Activated CD4-positive, alpha-beta T cell treated with anti-CD3 and anti-CD28 coated beads, Interleukin-2, amount 10 ng/mL, durations not matched to agents 24 days and 14 days (primary cell): Measurements from ENCODE around the gene LYPLAL1. TPM values are rescaled to one million over a fixed set of nuclear protein-coding genes. Genes with fewer than 3 reads are reported as not detected.

ENCODE experiments used
- DNase-seq: peaks from one replicate; pipeline ENCODE4 v3.0.0; 2022
- H3K27ac Mint-ChIP-seq: one replicate; pipeline ENCODE4 v1.8.0; 2022; ENCODE audit warnings: mild to moderate bottlenecking, mixed read lengths
- H3K27me3 Mint-ChIP-seq: one replicate; pipeline ENCODE4 v1.8.0; 2022; ENCODE audit warnings: mixed read lengths
- H3K36me3 Mint-ChIP-seq: one replicate; pipeline ENCODE4 v1.8.0; 2022; ENCODE audit warnings: low read depth, mild to moderate bottlenecking, mixed read lengths
- H3K4me1 Mint-ChIP-seq: one replicate; pipeline ENCODE4 v1.8.0; 2021; ENCODE audit warnings: mixed read lengths
- H3K4me3 Mint-ChIP-seq: one replicate; pipeline ENCODE4 v1.8.0; 2022; ENCODE audit warnings: mild to moderate bottlenecking, moderate library complexity, mixed read lengths
- H3K9me3 Mint-ChIP-seq: one replicate; pipeline ENCODE4 v1.8.0; 2021; ENCODE audit warnings: mixed read lengths
- intact Hi-C: fragments of 100-400 bp; cut with micrococcal nuclease; formaldehyde crosslinking; loops from one replicate; pipeline ENCODE4 v1.15.1; 2023
- total RNA-seq: library from RNA; stranded (reverse); gene quantifications from 2 replicates; pipeline ENCODE4 v1.2.3, GENCODE V29; 2022

Gene LYPLAL1
- total RNA-seq: 19.7 and 22.9 TPM in 2 replicates

DNA sequence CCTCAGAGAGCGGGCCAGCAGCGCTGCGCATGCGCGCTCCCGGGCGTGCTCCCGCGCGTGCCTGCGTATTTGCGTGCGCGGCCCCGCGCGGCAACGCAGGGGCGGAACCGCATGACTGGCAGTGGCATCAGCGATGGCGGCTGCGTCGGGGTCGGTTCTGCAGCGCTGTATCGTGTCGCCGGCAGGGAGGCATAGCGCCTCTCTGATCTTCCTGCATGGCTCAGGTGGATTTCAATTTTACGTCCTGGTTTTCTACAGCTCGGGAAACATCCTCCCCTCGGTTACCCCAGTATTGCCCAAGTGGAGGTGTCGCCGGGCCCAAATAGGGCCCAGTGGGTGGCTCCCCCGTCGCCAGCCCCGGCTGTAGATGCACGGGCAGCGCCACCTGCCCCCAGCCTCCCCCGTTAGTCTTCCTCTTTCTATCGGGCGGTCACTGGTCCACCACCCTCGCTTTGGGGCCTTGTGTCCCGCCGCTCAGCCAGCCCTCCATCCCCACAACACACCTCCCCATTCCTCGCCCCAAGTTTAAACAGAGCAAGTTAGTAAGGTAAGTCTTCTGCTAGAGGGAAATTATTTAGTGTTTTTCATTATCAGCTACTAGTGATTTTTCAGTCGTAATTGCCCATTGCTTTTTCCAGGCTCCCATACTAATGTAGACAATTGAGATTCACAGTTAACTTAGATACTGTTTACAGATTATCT lies at the start of gene LYPLAL1:
LYPLAL1 (plus strand) TSS at position 121 of the 702 bp plus-strand sequence; CDS start at position 134, 13 bp downstream.
- no peaks in the 10 kb centered on the region for H3K27me3 Mint-ChIP-seq
- H3K4me3 Mint-ChIP-seq: peak within 1 kb of the TSS; percentile 99
- H3K4me1 Mint-ChIP-seq: peaks cover 29% of the 10 kb centered on the region
- no peaks in the 10 kb centered on the region for H3K9me3 Mint-ChIP-seq
- H3K36me3 Mint-ChIP-seq: peaks cover 14% of the 10 kb centered on the region
- intact Hi-C loops: loop anchor here (1.0 to 10.0 kb wide), 4 partner anchors 15 to 1098 kb away; partner anchors contain the start of genes RAB3GAP2 and RRP15
- peak within 1 kb of the TSS; percentile 98 for H3K27ac Mint-ChIP-seq
- DNase-seq: peak; percentile 97

DNA sequence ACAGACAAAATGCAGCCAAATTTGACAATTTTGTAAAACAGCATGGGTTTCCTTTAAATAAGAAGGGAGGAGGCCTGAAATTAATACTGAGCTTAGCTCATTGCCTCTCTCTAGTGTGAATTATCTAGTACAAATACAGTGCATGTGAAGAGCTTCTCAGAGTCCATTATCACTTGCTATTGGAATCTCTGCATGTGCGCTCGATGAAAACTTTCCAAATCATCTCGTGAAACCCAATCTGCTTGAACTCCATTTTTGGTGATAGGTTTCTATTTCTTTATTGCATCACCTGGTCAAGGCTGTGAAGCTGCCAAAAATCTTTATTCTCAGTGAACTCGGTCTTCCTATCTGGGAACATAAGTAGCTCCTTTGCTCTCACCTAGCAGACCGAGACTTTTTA lies 49.5 kb upstream of the LYPLAL1 start:
- Mint-ChIP-seq H3K36me3 (no peaks in the 10 kb centered on the region), H3K9me3 (no peaks in the 10 kb centered on the region), H3K27ac (no peak overlapping the region), H3K4me3 (no peak overlapping the region), H3K4me1 (no peaks in the 10 kb centered on the region), H3K27me3 (no peaks in the 10 kb centered on the region)
- no peak for DNase-seq
- intact Hi-C loops: no loop called here

DNA sequence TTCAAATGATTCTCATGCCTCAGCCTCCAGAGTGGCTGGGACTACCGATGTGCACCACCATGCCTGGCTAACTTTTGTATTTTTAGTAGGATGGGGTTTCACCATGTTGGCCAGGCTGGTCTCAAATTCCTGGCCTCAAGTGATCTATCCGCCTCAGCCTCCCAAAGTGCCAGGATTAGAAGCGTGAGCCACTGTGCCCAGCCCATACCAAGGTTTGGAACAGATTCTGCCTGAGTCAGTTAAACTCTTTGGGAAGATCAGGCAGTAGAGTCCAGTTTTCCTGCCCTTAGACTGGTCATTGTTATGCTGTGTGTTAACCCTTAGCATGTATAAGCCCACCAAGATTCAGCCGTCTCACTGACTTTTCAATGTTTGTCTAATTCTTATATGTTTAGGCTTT lies 48.3 kb upstream of the LYPLAL1 start:
- no peak overlapping the region for H3K4me3 Mint-ChIP-seq
- H3K9me3 Mint-ChIP-seq: no peaks in the 10 kb centered on the region
- intact Hi-C loops: no loop called here
- H3K27me3 Mint-ChIP-seq: no peaks in the 10 kb centered on the region
- H3K36me3 Mint-ChIP-seq: no peaks in the 10 kb centered on the region
- H3K4me1 Mint-ChIP-seq: no peaks in the 10 kb centered on the region
- DNase-seq: no peak
- H3K27ac Mint-ChIP-seq: no peak overlapping the region

DNA sequence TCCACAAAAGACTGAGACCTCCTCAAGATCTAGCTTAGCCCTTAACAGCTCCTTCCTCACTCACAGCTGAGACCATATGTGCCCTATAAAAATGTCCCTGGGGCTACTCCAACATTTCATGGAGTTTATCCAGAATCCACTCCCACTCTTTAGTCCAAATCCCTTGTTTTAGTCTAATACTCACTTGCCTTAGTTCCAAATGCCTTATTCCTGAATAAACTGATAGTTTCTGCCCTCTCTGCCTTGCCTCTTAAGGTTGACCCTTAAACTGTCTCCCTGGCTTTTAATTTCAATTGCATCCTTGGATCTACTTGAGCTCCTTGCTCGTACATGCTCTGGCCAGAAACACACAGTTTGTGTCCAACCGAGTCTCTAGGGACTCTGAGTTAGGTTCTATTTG lies 47.3 kb upstream of the LYPLAL1 start:
- no peak overlapping the region for H3K4me3 Mint-ChIP-seq
- no peak overlapping the region for H3K27ac Mint-ChIP-seq
- no peaks in the 10 kb centered on the region for H3K4me1 Mint-ChIP-seq
- intact Hi-C loops: no loop called here
- no peaks in the 10 kb centered on the region for H3K27me3 Mint-ChIP-seq
- no peaks in the 10 kb centered on the region for H3K36me3 Mint-ChIP-seq
- no peak for DNase-seq
- no peaks in the 10 kb centered on the region for H3K9me3 Mint-ChIP-seq

DNA sequence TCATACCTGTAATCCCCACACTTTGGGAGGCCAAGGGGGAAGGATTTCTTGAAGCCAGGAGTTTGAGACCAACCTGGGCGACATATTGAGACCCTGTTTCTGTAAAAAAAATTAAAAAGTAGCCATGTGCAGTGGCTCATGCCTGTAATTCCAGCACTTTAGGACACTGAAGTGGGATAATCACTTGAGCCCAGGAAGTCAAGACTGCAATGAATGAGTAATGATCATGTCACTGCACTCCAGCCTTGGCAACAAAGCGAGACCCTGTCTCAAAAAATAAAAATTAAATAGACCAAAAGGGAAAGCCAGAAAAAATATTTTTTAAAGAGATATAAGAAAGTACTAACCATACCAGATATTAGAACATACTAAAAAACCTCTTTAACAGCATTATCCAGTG lies 44.7 kb upstream of the LYPLAL1 start:
- H3K9me3 Mint-ChIP-seq: no peaks in the 10 kb centered on the region
- H3K27ac Mint-ChIP-seq: no peak overlapping the region
- H3K27me3 Mint-ChIP-seq: no peaks in the 10 kb centered on the region
- H3K4me3 Mint-ChIP-seq: no peak overlapping the region
- no peak for DNase-seq
- H3K4me1 Mint-ChIP-seq: no peaks in the 10 kb centered on the region
- no peaks in the 10 kb centered on the region for H3K36me3 Mint-ChIP-seq
- intact Hi-C loops: no loop called here

DNA sequence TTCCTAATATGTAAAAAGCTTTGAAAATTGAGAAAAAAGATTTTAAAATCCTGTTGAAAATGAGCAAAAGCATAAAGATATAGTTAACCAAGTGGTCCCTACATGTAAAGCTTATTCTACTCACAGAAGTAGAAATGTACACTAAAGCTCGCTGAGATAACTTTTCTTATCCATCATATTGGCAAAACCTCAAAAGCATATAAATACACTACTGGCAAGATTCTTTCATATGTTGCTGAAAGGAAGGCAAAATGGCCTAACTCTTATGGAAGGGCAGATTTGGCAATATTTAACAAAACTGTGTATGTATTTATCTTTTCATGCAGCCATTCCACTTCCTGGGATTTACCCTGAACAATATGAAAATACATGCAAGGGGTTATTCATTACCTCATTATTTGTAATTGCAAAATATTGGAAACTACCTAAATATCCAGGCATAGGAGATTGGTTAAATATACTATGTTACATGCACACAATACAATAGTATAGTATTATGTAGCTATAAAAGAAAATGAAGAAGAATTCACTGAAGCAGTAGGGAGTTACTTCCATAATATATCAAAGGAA lies 43.2 kb upstream of the LYPLAL1 start:
- H3K4me3 Mint-ChIP-seq: no peak overlapping the region
- no peaks in the 10 kb centered on the region for H3K36me3 Mint-ChIP-seq
- H3K4me1 Mint-ChIP-seq: no peaks in the 10 kb centered on the region
- H3K9me3 Mint-ChIP-seq: no peaks in the 10 kb centered on the region
- intact Hi-C loops: no loop called here
- no peaks in the 10 kb centered on the region for H3K27me3 Mint-ChIP-seq
- no peak overlapping the region for H3K27ac Mint-ChIP-seq
- DNase-seq: no peak

DNA sequence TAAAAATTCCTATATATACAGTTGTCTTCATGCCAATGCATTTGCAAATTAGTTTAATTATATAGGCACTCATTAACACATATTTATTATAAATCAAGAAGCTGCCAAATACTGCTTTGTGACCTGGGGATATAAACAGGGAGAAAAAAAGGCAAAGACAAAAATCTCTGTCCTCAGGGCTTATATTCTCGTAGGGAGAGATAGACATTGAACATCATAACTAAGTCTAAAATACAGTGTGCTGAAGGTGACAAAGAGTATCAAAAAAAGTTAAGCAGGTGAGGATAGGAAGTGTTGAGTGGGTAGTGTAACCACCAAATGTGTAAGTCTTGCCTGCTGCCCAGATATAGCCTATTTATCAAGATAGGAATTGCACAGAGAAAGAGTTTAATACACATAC lies 40.7 kb upstream of the LYPLAL1 start:
- no peak overlapping the region for H3K27ac Mint-ChIP-seq
- H3K4me3 Mint-ChIP-seq: no peak overlapping the region
- intact Hi-C loops: no loop called here
- no peaks in the 10 kb centered on the region for H3K9me3 Mint-ChIP-seq
- H3K4me1 Mint-ChIP-seq: no peaks in the 10 kb centered on the region
- no peaks in the 10 kb centered on the region for H3K36me3 Mint-ChIP-seq
- H3K27me3 Mint-ChIP-seq: no peaks in the 10 kb centered on the region
- no peak for DNase-seq

DNA sequence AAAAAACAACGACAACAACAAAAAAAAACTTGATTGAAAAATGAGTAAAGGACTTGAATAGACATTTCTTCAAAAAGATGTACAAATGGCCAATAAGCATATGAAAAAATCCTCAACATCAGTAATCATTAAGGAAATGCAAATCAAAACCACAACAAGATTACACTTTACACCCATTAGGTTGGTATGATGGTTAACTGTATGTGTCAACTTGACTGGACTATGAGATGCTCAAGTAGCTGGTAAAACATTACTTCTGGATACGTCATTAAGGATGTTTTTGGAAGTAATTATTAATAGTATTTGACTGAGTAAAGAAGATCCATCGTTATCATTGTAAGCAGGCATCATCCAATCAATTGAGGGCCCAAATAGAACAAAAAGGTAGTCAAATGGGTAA lies 34.9 kb upstream of the LYPLAL1 start:
- H3K27me3 Mint-ChIP-seq: peaks cover 1% of the 10 kb centered on the region

DNA sequence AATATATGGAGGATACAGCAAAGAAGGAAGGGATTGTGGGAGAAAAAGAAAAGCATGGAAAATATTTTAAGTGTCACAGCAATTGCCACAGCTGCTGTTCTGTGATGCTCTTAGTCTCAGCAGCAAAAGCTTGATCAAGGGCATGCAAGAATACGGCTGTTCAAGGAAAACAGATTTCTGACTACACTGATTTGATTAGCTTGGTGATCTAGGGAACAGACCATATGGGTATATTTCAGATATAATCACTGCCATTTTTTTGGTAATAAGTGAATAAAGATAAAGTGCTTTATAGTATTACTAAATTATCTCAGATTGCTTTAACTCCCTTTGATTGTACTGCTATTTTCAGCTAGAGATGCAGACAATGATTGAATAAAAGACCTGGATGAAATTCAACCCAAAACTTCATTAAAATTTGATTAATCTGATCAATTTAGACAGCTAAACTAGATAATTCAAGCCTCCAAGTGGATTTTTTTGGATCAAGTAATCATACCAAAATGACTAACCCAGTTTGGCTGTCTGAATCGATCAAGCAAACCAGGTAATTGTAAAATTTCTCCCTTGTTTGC lies 33.3 kb upstream of the LYPLAL1 start:
- H3K27me3 Mint-ChIP-seq: peaks cover 1% of the 10 kb centered on the region
- H3K4me3 Mint-ChIP-seq: no peak overlapping the region
- no peak overlapping the region for H3K27ac Mint-ChIP-seq
- intact Hi-C loops: no loop called here
- H3K4me1 Mint-ChIP-seq: no peaks in the 10 kb centered on the region
- no peak for DNase-seq
- no peaks in the 10 kb centered on the region for H3K9me3 Mint-ChIP-seq
- H3K36me3 Mint-ChIP-seq: no peaks in the 10 kb centered on the region

More for the DNA sequence above, 34.9 kb upstream of the LYPLAL1 start:
- intact Hi-C loops: no loop called here
- DNase-seq: no peak
- Mint-ChIP-seq H3K27ac (no peak overlapping the region), H3K4me3 (no peak overlapping the region), H3K36me3 (no peaks in the 10 kb centered on the region), H3K4me1 (no peaks in the 10 kb centered on the region), H3K9me3 (no peaks in the 10 kb centered on the region)

DNA sequence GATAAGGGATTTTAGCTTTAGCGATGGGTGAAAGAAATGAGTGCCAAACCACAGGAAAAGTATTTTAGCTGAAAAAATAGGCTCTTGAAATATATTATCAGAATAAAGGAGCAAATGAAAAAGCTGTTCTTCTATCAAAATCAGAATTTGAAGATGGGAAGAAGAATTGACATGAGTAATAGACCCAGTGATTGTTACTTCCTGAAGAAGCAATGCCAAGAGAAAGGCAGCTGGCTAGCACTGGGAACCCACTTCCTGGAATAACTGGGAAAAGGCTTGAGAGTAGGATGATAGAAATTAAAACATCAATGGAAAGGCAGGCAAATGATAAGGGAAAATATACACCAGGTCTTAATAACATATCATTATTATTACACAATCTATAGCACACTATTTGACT lies 29.9 kb upstream of the LYPLAL1 start:
- no peak overlapping the region for H3K4me3 Mint-ChIP-seq
- no peak overlapping the region for H3K27ac Mint-ChIP-seq
- intact Hi-C loops: no loop called here
- H3K36me3 Mint-ChIP-seq: no peaks in the 10 kb centered on the region
- H3K27me3 Mint-ChIP-seq: peaks cover 4% of the 10 kb centered on the region
- H3K9me3 Mint-ChIP-seq: no peaks in the 10 kb centered on the region
- no peaks in the 10 kb centered on the region for H3K4me1 Mint-ChIP-seq
- no peak for DNase-seq

DNA sequence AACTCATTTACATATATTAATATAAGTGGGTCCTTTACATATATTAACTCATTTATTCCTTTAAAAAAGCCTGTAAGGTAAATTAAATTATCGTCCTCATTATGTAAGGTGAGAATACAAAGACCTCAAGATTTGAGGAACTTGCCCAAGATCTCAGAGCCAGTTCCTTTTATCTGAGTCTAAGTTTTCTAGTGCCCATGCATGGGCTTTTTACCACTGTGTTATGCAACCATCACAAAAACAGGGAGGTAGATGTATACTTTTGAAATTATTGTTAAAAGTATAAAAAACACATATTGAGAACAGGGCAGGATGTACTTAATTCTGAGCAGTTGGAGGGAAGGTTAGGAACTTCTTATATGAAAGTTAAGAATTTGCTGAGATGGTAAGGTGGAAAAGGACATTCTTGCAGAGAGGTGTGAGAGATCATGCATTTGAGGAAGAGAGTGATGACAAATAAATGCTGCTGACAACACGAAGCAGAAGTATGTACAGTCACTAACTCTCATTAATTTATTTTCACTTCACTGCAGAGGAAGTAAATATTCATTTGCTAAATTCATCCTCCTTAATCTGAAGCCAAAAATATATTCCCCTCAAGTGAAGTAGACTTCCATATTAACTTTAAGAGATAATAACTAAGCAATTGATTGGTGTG lies 28.9 kb upstream of the LYPLAL1 start:
- H3K27ac Mint-ChIP-seq: no peak overlapping the region

DNA sequence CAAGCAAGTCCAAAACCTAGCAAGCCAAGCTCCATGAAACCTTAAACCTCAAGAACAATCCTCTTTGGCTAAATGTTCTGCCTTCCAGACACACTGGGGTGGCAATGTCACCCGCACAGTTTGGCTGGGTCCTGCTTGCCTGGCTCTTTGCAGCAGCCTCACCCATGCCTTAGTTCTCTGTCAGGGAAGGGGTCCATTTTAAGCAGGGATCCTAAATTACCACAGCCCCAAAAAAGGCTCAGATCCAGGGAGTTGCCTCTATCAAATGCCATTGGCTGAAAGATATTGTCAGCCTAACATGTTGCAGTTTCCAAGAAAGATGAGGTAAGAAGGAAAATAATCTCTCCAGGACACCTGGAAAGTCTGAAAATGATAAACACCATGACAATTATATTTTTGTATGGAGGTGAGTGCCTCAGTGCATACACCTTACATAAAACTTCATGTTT lies 26.1 kb upstream of the LYPLAL1 start:
- H3K27me3 Mint-ChIP-seq: peaks cover 3% of the 10 kb centered on the region
- DNase-seq: no peak
- H3K27ac Mint-ChIP-seq: no peak overlapping the region
- no peaks in the 10 kb centered on the region for H3K36me3 Mint-ChIP-seq
- no peaks in the 10 kb centered on the region for H3K9me3 Mint-ChIP-seq
- no peak overlapping the region for H3K4me3 Mint-ChIP-seq
- H3K4me1 Mint-ChIP-seq: no peaks in the 10 kb centered on the region
- intact Hi-C loops: no loop called here

More for the DNA sequence above, 28.9 kb upstream of the LYPLAL1 start:
- Mint-ChIP-seq H3K9me3 (no peaks in the 10 kb centered on the region), H3K27me3 (peaks cover 4% of the 10 kb centered on the region), H3K4me1 (no peaks in the 10 kb centered on the region), H3K4me3 (no peak overlapping the region), H3K36me3 (no peaks in the 10 kb centered on the region)
- intact Hi-C loops: no loop called here
- no peak for DNase-seq

DNA sequence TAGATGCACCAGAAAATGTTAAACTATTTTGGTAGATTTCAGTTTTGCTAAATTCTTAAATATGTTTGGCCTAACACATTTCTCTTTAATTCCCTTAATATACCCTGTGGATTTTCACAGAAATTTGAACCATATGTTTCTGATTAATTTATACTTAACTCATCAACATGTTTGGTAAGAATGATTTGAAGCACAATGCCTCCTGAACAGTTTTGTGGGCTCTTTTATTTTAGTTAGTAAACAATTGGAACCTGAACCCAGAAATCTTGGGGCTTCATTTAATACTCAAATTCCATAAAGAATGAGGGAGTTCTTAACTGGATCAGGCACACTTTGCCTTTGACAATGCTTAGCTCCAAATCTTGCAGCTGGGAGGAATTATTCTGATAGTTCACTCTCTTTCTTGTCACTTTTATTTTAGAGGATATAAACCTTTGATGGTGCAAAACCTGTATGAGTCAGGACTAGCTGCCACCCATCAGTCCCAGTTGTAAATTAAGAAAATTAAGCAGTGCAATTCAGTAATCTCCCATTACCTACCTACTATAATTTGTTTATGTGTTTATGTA lies 24.6 kb upstream of the LYPLAL1 start:
- no peaks in the 10 kb centered on the region for H3K9me3 Mint-ChIP-seq
- intact Hi-C loops: no loop called here

DNA sequence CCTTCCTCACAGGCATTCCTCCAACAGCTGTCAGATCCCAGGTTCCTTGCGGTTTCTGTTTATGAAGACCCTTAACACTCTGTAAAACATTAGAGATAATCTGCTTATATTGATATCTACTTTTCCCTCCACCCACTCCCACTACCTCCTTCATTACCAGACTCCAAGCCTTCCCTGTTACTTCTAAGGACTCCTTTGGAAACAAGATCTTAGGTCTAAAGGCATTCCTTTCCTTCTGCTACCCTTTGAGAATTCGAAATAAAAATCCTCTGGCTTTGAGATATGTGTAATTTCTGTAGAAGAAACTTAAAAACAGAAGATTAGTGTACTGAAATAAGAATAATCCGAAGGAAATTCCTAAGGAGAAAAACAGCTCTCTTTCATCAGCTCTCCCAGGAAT lies 23.7 kb upstream of the LYPLAL1 start:
- H3K4me3 Mint-ChIP-seq: no peak overlapping the region
- H3K27me3 Mint-ChIP-seq: peaks cover 3% of the 10 kb centered on the region
- H3K9me3 Mint-ChIP-seq: no peaks in the 10 kb centered on the region
- no peak for DNase-seq
- H3K4me1 Mint-ChIP-seq: no peaks in the 10 kb centered on the region
- H3K36me3 Mint-ChIP-seq: no peaks in the 10 kb centered on the region
- no peak overlapping the region for H3K27ac Mint-ChIP-seq
- intact Hi-C loops: no loop called here

More for the DNA sequence above, 24.6 kb upstream of the LYPLAL1 start:
- Mint-ChIP-seq H3K27ac (no peak overlapping the region), H3K4me1 (no peaks in the 10 kb centered on the region), H3K36me3 (no peaks in the 10 kb centered on the region), H3K27me3 (peaks cover 3% of the 10 kb centered on the region), H3K4me3 (no peak overlapping the region)
- DNase-seq: no peak
